Activated CD8-positive, alpha-beta memory T cell treated with anti-CD3 and anti-CD28 coated beads, Interleukin-2, amount 50 U/mL, for 24 hours (primary cell): Measurements from ENCODE around the gene KRTAP6-3.

Experiments
- DNase-seq: peaks from one replicate; pipeline ENCODE4 v3.0.0-alpha.2; 2020; ENCODE audit errors: extremely low read depth

KRTAP6-3 gene

DNA sequence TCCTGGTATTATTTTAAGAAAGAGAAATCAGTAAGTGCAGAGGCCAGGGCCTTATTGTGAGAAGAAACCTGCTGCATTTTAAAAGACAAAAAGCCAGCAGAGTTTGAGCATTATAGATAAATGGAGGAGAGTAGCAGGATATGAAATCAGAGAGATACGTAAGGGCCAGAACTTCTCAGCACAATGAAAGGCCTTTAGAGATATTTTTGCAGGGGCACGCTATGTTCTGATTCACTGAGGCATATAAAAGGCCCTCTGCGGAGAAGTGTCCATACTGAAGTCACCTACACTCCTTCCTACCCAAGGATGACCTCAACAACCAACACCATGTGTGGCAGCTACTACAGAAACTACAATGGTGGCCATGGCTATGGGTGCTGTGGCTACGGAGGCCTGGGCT, at the start of gene KRTAP6-3:
Gene KRTAP6-3, plus strand, starts transcription at position 301 of the 400 bp plus-strand sequence. Its CDS starts 6 bp downstream, at position 307.
- DNase-seq, result no peak

DNA sequence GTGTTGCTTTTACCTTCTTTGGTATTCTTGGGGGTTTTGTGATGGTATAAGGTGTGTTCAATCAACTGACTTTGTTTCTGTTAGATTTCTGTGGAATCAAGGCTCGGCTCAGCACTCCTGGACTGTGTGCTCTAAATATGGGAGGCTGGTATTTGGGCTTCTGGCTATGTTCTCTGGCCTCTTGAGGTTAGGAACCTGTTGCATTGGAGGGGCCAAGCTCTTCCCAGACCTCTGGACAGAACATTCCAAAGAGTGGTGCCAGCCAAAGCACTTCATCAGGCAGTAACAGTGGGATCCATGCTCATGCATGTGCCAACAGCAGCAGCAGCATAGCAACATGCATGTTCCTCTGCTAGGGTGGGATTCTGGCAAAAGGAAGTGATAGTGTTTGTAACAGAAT, 39.5 kb upstream of the KRTAP6-3 start:
- DNase-seq, result no peak

DNA sequence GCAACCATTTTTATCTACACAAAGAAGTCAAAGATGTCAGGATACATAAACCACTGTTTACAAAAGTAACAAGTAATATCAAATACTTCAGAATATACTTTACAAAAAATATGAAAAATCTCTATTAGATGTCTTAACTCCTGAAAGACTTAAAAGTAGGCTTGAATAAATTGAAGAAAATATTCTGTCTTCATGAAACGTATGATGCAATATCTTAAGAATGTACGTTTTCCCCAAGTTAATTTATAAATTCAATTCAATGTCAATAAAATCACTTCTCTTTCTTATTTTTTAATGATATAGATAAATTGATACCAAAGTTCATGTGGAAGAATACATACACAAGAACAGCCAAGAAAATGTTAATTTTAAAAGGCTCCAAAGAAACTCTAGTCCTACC, 37.1 kb upstream of the KRTAP6-3 start:
- no peak for DNase-seq

GRCh38 chr21:30561264-30561895, 30.9 kb upstream of the KRTAP6-3 start, which contains the start of gene KRTAP19-7:
TSS of gene KRTAP19-7 (minus strand) at chr21:30561314. CDS start at chr21:30561289, 25 bp downstream.
- DNase-seq, result no peak

- DNase-seq, result no peak
Measured at GRCh38 chr21:30561957-30562356, 30.3 kb upstream of the KRTAP6-3 start.

DNA sequence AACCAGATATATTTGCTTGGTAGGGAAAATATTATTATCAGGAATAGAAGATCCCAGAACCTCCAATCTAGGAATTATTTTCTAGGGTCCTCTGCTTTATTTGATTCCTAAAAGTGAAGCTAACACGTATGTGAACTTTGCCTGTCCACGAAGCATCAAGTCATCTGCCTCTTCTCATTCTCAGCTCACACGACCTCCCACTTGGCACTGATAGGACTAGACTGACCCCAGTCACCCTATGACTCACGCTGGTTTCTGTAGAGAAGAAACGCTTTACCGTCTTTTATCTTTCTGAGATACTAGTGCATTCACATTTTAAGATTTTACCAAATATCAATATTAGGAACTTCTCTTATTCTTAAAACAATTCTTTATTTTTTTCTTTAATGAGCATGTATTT, 29.2 kb upstream of the KRTAP6-3 start:
- no peak for DNase-seq

DNA sequence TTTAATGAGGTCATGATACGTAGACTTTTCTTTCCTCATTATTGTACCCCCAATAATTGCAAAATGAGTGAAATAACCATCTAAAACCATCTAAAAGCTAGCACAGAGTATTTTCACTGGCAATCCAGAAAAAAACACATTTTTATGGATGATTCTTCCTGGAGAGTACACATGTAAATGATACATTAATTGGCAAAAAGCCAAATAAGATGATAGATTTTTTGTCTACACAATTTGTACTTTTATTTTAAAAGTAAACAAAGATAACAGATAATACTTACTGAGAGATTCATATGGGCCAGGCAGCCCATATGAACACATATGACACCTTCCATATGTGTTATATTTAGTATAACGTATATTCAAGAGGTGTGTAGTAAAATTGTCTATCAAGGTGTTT, 28.6 kb upstream of the KRTAP6-3 start:
- DNase-seq, result no peak

GRCh38 chr21:30567617-30568016, 24.6 kb upstream of the KRTAP6-3 start:
- no peak for DNase-seq

DNA sequence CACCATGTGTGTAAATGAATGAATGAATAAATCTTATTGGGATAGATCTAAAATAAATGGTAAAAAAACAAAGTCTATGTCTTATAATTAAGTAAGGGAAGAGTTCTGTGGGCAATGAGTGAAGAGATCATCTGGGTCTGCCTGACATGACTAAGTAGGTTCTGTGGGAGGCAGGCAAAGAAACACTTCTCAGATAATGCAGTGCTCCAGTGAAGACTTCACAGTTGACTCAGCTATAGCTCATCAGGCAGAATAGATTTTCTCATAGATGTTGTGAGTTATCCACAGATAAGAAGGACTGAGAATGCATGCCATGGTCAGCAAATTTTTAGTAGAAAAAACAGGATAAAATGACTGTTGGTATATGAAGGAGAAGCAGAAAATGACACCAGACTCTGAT, 14.5 kb upstream of the KRTAP6-3 start:
- DNase-seq, result no peak

DNA sequence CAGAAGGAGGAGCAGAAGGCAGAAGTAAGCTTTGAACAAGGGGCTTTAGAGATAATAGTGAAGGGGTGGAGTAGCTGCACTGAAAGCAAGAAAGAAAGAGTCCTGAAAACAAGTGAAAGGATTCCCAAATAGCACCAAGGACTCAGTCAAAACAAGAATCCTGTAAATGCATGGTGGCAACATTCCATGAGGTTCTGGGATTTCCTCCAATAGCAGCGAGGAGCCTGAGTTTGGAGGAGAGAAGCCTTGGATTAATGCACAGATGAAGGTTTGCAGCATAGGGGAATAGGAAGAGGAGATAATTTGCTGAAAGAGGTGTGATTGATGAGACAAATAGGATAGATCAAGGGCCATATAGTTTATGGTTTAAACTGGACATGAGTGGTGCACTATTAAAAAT, 12.9 kb upstream of the KRTAP6-3 start:
- no peak for DNase-seq

- no peak for DNase-seq
Measured at GRCh38 chr21:30580132-30580531, 12.1 kb upstream of the KRTAP6-3 start.

DNA sequence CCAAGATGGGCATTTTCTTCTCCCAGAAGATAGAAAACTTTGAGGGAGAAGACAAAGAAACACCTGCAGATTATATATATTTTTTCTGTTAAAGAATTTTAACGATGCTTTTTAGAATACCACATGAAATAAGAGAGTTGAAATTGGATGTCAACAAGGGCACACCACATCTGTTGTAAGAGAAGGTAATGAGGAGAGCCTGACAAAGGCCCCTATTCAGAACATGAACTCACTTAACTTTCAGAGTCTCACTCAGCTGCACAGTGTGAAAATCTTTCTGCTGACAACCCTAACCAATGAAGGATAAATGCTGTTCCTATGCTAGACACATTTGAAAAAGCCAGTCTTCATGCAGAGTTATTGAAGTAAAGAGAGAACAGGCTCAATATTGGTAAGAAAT, 9.4 kb upstream of the KRTAP6-3 start:
- no peak for DNase-seq

DNA sequence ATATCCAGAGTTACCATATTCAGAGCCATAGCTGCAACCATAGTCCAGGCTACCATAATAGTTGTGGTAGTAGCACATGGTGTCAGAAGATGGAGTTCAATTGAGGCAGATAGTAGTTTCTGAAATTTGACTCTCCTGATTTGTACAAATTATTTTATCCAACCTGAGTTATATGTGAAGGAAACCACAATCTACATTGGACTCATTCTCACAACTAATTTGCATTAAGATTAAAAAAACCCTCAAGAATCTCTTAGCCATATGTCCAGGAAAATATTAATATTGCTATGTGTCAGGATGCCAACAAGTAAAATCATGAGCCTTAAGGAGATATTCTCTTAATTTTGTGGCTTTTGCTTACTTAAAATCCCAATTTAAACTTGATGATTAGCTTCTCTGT, 1.9 kb upstream of the KRTAP6-3 start, which contains the start of gene KRTAP22-2:
Gene KRTAP22-2, minus strand, starts transcription at position 101 of the 400 bp plus-strand sequence.
- DNase-seq, result no peak

DNA sequence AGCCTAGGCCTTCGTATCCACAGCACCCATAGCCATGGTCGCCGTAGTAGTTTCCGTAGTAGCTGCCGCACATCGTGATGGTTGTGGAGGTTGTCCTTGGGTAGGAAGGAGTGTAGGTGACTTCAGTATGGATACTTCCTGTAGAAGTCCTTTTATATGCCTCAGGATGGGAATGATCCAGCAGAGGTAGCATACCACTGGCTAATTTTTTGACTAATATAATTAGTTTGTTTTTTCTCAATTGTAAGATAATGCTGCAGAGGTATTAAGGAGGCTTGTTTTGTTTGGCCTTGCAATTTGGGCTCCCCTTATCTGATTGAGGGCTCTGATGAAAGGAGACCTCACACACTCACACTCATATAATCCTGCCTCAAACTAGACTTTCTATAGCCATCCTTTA, 6.6 kb downstream of the KRTAP6-3 start, which contains the start of gene KRTAP6-2:
Gene KRTAP6-2, minus strand, starts transcription at position 101 of the 400 bp plus-strand sequence. Its CDS starts 28 bp downstream, at position 73.
- no peak for DNase-seq

- DNase-seq, result no peak
Measured at GRCh38 chr21:30600787-30601186, 8.5 kb downstream of the KRTAP6-3 start, which contains the start of gene KRTAP22-1. TSS of gene KRTAP22-1 (plus strand) at chr21:30601087.

DNA sequence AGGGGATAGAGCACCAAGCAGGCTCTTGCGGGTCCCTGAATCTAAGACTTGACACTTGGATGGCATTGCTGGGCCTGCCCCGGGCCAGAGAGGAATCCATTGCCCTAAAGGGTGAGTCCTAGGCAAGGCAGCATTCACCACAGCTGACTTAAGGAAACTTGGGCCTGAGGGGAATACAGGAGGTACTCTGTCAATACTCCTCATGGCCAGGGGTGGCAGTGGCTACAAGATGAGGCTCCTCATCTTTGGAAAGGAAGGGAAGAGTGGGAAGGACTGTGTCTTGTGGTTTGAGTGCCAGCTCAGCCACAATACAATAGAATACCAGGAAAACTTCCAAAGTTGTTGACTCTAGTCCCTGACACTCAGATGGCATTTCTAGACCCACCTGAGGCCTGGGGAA, 13.7 kb downstream of the KRTAP6-3 start:
- DNase-seq, result no peak

DNA sequence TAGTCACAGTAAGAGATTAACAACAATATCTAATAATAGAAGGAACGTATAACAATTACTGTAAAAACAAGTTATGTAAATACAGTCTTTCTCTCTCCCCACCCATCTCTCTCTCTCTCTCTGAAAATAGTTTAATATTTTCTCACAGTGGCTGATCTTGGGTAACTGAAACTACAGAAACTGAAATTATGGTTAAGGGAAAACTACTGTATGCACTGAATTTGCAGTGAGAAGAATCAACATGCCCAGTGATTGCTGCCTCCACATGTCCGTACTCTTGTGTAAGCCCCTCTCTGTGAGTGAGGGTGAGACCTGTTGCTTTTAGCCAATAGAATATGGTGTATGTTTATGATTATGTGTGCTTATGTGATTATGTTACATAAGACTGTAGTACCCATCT, 19.9 kb downstream of the KRTAP6-3 start:
- no peak for DNase-seq

DNA sequence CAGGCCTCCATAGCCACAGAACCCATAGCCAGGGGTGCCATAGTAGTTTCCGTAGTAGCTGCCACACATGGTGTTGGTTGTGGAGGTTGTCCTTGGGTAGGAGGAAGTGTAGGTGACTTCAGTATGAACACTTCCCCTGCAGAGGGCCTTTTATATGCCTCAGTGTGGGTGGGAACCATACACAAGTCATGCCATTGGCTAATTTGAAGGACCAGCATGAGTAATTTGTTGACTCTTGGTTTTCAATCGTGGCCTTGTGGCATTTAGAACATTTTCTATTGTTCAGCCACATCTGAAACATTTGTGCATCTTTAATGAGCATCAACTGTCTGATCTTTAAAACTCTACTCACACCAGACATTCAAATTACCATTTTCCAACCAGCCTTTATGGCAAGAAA, 21.6 kb downstream of the KRTAP6-3 start, which contains the start of gene KRTAP6-1:
Gene KRTAP6-1, minus strand, starts transcription at position 95 of the 400 bp plus-strand sequence. Its CDS starts 26 bp downstream, at position 69.
- no peak for DNase-seq

- no peak for DNase-seq
Measured at GRCh38 chr21:30615199-30615598, 23.0 kb downstream of the KRTAP6-3 start.

- no peak for DNase-seq
Measured at GRCh38 chr21:30616125-30616524, 23.9 kb downstream of the KRTAP6-3 start, which contains the start of gene KRTAP20-1. TSS of gene KRTAP20-1 (plus strand) at chr21:30616425. CDS start at chr21:30616455, 30 bp downstream.

GRCh38 chr21:30620080-30620479, 27.8 kb downstream of the KRTAP6-3 start:
- no peak for DNase-seq

DNA sequence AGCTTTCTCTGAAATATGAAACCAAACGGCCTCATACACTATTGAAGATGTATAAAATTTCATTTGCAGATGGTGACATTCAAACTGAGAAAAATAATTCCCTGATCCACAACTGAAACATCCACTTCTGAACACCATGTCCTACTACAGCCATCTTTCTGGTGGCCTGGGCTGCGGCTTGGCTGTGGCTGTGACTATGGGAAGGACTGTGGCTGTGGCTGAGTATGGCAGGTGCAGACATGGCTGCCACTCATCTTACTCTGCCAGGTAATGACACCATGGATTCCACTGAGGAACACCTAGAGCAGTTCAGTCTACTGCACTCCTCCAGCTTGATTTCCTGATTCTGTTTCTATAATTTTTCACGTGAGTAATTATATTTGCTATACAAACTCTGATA, 28.3 kb downstream of the KRTAP6-3 start, which contains the start of gene KRTAP20-4:
Gene KRTAP20-4, plus strand, starts transcription at position 106 of the 400 bp plus-strand sequence.
- no peak for DNase-seq

DNA sequence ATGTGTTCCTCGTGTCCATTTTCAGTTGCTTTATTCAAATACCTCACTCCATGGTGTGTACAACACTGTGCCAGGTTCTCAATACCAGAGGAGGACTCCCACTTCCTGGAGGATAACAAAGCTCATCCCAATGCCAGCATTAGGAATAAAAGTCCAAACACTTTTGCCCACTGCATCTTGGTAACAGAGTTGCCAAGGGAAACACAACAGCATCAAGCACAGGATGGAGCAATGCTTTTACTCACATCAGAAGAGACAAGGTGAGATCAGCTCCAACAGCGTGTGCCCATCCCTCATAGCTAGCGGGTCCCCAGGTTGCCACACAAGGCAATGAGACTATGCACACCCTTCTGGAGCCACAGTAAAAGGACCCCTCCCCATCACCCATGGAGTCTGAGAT, 31.1 kb downstream of the KRTAP6-3 start:
- DNase-seq, result no peak
